Activated CD8-positive, alpha-beta T cell treated with anti-CD3 and anti-CD28 coated beads for 36 hours (primary cell): Measurements from ENCODE around the gene TRIML1. TPM values are rescaled to one million over a fixed set of nuclear protein-coding genes. Genes with fewer than 3 reads are reported as not detected.

Experiments used
- ATAC-seq: fragments of 200-7000 bp; cut with Tn5 transposase; one replicate; pipeline ENCODE4 v1.10.0; 2021; ENCODE audit warnings: mild to moderate bottlenecking, moderate library complexity
- CTCF ChIA-PET: fragments of 350-600 bp; sonication (Branson Sonifier 250); formaldehyde crosslinking; loops from one replicate; lab custom pipeline; 2021; ENCODE audit warnings: antibody characterized with exemption; lab: Charles Lee
- POLR2A ChIA-PET: fragments of 350-600 bp; sonication (Branson Sonifier 250); formaldehyde crosslinking; loops from one replicate; lab custom pipeline; 2021; ENCODE audit warnings: antibody characterized with exemption; lab: Charles Lee
- DNase-seq: peaks from one replicate; pipeline ENCODE4 v3.0.0-alpha.2; 2020
- H3K27ac Mint-ChIP-seq: one replicate; pipeline ENCODE4 v1.8.0; 2021; ENCODE audit warnings: mild to moderate bottlenecking, mixed read lengths
- H3K27me3 Mint-ChIP-seq: one replicate; pipeline ENCODE4 v1.8.0; 2021; ENCODE audit warnings: mixed read lengths
- H3K36me3 Mint-ChIP-seq: one replicate; pipeline ENCODE4 v1.8.0; 2021; ENCODE audit warnings: low read depth, mixed read lengths
- H3K4me1 Mint-ChIP-seq: one replicate; pipeline ENCODE4 v1.8.0; 2021; ENCODE audit warnings: low read depth, mixed read lengths
- H3K4me3 Mint-ChIP-seq: one replicate; pipeline ENCODE4 v1.8.0; 2021; ENCODE audit warnings: mild to moderate bottlenecking, moderate library complexity, mixed read lengths
- H3K9me3 Mint-ChIP-seq: one replicate; pipeline ENCODE4 v1.8.0; 2021; ENCODE audit warnings: mixed read lengths
- CTCF ChIP-seq: fragments of 200-600 bp; IDR thresholded peaks from one replicate; pipeline ENCODE4 v1.8.0; 2022; ENCODE audit warnings: antibody characterized with exemption, mild to moderate bottlenecking
- intact Hi-C: fragments of 100-400 bp; cut with micrococcal nuclease; formaldehyde crosslinking; loops from one replicate; pipeline ENCODE4 v1.10.0; 2022
- total RNA-seq, 2 experiments: library from RNA; stranded (reverse); gene quantifications; one replicate each; pipeline ENCODE4 v1.2.3, GENCODE V29; 2021

Gene TRIML1
- total RNA-seq, 2 experiments from 2014 or later: not detected

GRCh38 chr4:188161167-188161566 lies 21.9 kb downstream of the TRIML1 start:
- no peak overlapping the region for H3K4me3 Mint-ChIP-seq
- H3K27ac Mint-ChIP-seq: no peak overlapping the region
- ATAC-seq: no peak
- no peaks in the 10 kb centered on the region for H3K27me3 Mint-ChIP-seq
- CTCF ChIA-PET: no interaction called here
- POLR2A ChIA-PET: no interaction called here
- H3K36me3 Mint-ChIP-seq: no peaks in the 10 kb centered on the region
- DNase-seq: no peak
- H3K9me3 Mint-ChIP-seq: peaks cover 6% of the 10 kb centered on the region
- no peaks in the 10 kb centered on the region for H3K4me1 Mint-ChIP-seq
- intact Hi-C loops: no loop called here
- TF ChIP-seq CTCF: no peak

- H3K27ac Mint-ChIP-seq: no peak overlapping the region
- POLR2A ChIA-PET: no interaction called here
- ATAC-seq: no peak
- DNase-seq: no peak
- no peaks in the 10 kb centered on the region for H3K9me3 Mint-ChIP-seq
- CTCF ChIA-PET: no interaction called here
- intact Hi-C loops: no loop called here
- H3K36me3 Mint-ChIP-seq: no peaks in the 10 kb centered on the region
- no peak overlapping the region for H3K4me3 Mint-ChIP-seq
- no peaks in the 10 kb centered on the region for H3K4me1 Mint-ChIP-seq
- TF ChIP-seq CTCF: no peak
- H3K27me3 Mint-ChIP-seq: no peaks in the 10 kb centered on the region
These were observed 23.5 kb downstream of the TRIML1 start for GRCh38 chr4:188162698-188163097.

- intact Hi-C loops: no loop called here
These were observed 29.6 kb downstream of the TRIML1 start for GRCh38 chr4:188168726-188169373.

GRCh38 chr4:188171551-188171950 lies 32.3 kb downstream of the TRIML1 start:
- DNase-seq (no peak), ATAC-seq (no peak)
- intact Hi-C loops: no loop called here
- CTCF ChIA-PET: no interaction called here
- no peaks in the 10 kb centered on the region for H3K36me3 Mint-ChIP-seq
- no peak overlapping the region for H3K4me3 Mint-ChIP-seq
- no peak for TF ChIP-seq CTCF
- H3K9me3 Mint-ChIP-seq: peaks cover 7% of the 10 kb centered on the region
- POLR2A ChIA-PET: no interaction called here
- H3K27ac Mint-ChIP-seq: no peak overlapping the region
- H3K27me3 Mint-ChIP-seq: no peaks in the 10 kb centered on the region
- H3K4me1 Mint-ChIP-seq: no peaks in the 10 kb centered on the region

More at GRCh38 chr4:188168726-188169373, 29.6 kb downstream of the TRIML1 start:
- DNase-seq: no peak
- H3K27me3 Mint-ChIP-seq: no peaks in the 10 kb centered on the region
- no peak overlapping the region for H3K27ac Mint-ChIP-seq
- POLR2A ChIA-PET: no interaction called here
- H3K4me3 Mint-ChIP-seq: no peak overlapping the region
- no peak for TF ChIP-seq CTCF
- CTCF ChIA-PET: no interaction called here
- H3K9me3 Mint-ChIP-seq: peaks cover 4% of the 10 kb centered on the region
- H3K36me3 Mint-ChIP-seq: no peaks in the 10 kb centered on the region
- H3K4me1 Mint-ChIP-seq: no peaks in the 10 kb centered on the region
- ATAC-seq: no peak

GRCh38 chr4:188175288-188175687 lies 36.0 kb downstream of the TRIML1 start:
- no peaks in the 10 kb centered on the region for H3K36me3 Mint-ChIP-seq
- no peaks in the 10 kb centered on the region for H3K27me3 Mint-ChIP-seq
- H3K9me3 Mint-ChIP-seq: peaks cover 7% of the 10 kb centered on the region
- intact Hi-C loops: no loop called here
- H3K4me1 Mint-ChIP-seq: no peaks in the 10 kb centered on the region
- H3K27ac Mint-ChIP-seq: no peak overlapping the region
- POLR2A ChIA-PET: no interaction called here
- no peak overlapping the region for H3K4me3 Mint-ChIP-seq
- CTCF ChIA-PET: no interaction called here
- ATAC-seq: no peak
- no peak for DNase-seq
- no peak for TF ChIP-seq CTCF
